ENCODE results near the gene RPL27A. TPM values are rescaled to one million over a fixed set of nuclear protein-coding genes. Genes with fewer than 3 reads are reported as not detected.

RPL27A gene
- total RNA-seq, 2 donors from 2014 or later, result 320 to 1,209 TPM

DNA sequence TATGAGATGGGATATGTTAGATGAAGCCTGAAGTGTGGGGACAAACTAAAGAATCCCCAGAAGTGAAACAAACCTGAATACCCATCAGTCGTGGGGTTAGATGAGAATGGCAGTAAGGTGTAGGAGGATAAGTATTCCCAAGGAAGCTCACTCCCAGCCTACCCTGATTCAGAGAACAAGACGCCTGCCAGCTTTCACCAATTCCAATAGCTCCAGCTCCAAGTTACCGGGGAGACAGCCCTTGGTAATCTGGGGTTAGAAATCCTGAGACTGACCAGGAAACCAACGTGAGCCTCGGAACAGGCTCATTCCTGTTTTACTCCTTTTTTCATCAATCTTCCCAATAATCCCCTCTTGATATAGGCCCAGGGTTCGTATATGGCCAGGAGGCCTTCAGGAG, 46.5 kb downstream of the RPL27A start:
- Histone ChIP-seq H3K27ac (no peak overlapping the region), H3K9me3 (no peaks in the 10 kb centered on the region), H3K27me3 (no peaks in the 10 kb centered on the region), H3K4me1 (peaks cover 33% of the 10 kb centered on the region), H3K36me3 (replicated peaks in 1 of 2; ENCODE audit: insufficient read depth in 1 of 2, low read depth in 2 of 2) (peaks cover 0 to 2% of the 10 kb centered on the region in 2 donors), H3K4me3 (no peak overlapping the region)
- TF ChIP-seq, protein P1, sequence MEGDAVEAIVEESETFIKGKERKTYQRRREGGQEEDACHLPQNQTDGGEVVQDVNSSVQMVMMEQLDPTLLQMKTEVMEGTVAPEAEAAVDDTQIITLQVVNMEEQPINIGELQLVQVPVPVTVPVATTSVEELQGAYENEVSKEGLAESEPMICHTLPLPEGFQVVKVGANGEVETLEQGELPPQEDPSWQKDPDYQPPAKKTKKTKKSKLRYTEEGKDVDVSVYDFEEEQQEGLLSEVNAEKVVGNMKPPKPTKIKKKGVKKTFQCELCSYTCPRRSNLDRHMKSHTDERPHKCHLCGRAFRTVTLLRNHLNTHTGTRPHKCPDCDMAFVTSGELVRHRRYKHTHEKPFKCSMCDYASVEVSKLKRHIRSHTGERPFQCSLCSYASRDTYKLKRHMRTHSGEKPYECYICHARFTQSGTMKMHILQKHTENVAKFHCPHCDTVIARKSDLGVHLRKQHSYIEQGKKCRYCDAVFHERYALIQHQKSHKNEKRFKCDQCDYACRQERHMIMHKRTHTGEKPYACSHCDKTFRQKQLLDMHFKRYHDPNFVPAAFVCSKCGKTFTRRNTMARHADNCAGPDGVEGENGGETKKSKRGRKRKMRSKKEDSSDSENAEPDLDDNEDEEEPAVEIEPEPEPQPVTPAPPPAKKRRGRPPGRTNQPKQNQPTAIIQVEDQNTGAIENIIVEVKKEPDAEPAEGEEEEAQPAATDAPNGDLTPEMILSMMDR (IDR thresholded peaks at IDR 0.05), result no peak
- no peak for TF ChIP-seq POLR2A (IDR thresholded peaks at IDR 0.05)
- intact Hi-C loops (cut with DNase I), result no loop called here
- no peak for ATAC-seq
- DNase-seq, result no peak
- 91 to 99% methylated on average over 6 of the region's 6 CpGs for WGBS, 2 donors

DNA sequence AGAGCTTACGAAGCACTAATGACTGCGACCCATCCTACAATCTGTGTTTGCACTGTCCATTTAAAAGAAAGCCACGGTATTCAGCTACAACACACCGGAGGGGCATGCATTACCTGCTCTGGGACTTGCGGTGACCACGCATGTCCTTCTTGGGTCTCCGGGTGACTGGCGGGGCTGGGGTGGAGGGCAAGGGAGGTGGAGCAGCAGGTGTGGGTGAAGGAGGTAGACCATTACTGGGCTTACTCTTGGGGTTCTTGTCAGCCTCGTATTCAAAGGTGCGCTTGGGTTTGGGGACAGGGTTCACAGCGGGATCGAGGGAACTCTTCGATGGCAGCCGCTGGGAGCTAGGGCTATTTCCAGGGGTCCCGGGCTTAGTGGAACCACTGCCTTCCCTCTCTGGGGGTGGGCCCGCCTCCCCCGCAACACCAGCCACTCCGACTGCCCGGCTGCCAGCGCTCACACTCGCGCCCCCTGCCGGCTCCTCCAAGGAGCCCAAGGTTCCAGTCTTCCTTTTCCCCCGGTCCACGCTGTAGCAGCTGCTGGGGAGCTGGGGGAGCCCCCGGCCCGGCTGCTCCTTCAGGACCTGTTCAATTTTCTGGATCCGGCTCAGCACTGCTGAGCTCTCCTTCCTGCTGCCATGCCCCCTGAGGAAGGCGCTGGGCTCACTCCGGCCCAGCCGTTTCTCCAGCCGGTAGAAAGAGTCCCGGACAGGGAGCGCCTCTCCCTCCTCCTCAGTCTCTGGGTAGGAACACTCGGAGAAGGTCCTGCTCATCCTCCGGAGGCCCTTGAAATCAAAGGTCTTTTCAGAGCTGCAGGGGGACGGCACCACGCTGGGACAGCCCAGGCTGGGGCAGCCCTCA, 47.5 kb downstream of the RPL27A start:
- Histone ChIP-seq H3K9me3 (no peaks in the 10 kb centered on the region), H3K27me3 (no peaks in the 10 kb centered on the region), H3K4me3 (no peak overlapping the region), H3K4me1 (peaks cover 32% of the 10 kb centered on the region), H3K36me3 (replicated peaks in 1 of 2; ENCODE audit: insufficient read depth in 1 of 2, low read depth in 2 of 2) (peaks cover 0 to 2% of the 10 kb centered on the region in 2 donors), H3K27ac (no peak overlapping the region)
- DNase-seq (no peak), ATAC-seq (no peak)
- no peak for TF ChIP-seq POLR2A (IDR thresholded peaks at IDR 0.05)
- TF ChIP-seq, protein P1 (IDR thresholded peaks at IDR 0.05), result no peak
- 90 to 94% methylated on average over 24 to 35 of the region's 38 CpGs for WGBS, 2 donors
- intact Hi-C loops (cut with DNase I), result no loop called here

DNA sequence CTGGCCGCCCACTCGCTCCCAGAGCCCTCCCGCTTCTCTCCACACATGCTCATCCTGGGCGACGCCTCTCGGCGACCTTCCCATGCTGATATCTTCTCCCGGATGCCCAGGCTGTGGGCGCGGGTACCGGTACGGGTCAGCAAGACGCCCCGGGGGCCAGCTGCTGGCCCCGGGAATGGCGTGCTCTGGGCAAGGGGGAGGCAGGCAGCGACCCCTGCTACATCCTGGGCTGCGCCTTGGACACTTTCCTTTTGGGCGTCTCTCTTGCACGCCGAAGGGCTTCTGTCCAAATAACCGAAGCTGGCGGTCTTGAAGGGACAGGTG, 48.1 kb downstream of the RPL27A start:
- H3K36me3 ChIP-seq (replicated peaks in 1 of 2; ENCODE audit: insufficient read depth in 1 of 2, low read depth in 2 of 2), result peaks cover 0 to 2% of the 10 kb centered on the region in 2 donors
- DNase-seq, result no peak
- no peaks in the 10 kb centered on the region for H3K27me3 ChIP-seq
- no peak overlapping the region for H3K27ac ChIP-seq
- H3K4me1 ChIP-seq, result peaks cover 32% of the 10 kb centered on the region
- intact Hi-C loops (cut with DNase I), result no loop called here
- H3K9me3 ChIP-seq, result no peaks in the 10 kb centered on the region
- no peak overlapping the region for H3K4me3 ChIP-seq
- 92 to 94% methylated on average over 21 to 23 of the region's 23 CpGs for WGBS, 2 donors
- no peak for ATAC-seq
- no peak for TF ChIP-seq POLR2A (IDR thresholded peaks at IDR 0.05)
- TF ChIP-seq, protein P1 (IDR thresholded peaks at IDR 0.05), result no peak

DNA sequence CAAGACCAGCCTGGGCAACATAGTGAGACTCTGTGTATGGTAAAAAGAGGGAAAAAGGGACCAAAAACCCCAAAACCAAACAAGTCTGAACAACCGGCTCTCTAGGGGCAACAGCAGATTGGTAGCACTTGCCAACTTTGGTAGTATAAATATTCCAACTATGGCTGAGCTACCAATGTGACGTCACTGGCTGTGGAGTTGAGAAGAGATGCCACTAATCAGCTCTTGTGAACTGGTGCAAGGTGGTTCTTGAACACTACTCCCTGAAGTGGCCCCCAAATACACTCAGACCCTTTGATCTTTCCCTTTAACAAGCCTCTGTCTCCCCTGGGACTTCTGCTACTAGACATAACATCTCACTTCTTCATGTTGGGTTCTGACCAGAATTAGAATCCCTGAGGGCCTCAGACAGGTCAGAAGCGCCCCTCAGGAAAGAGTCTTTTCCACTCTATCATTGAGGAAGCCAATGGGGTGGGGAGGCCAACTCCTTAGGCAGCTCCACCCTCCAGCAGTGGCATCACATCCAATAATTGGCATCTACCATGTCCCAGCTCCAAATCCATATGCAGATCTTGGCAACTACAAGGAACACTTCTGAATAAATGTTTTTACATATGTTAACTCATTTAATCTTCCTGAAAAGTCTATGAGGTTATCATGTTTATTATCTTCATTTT, 49.2 kb downstream of the RPL27A start:
- no peak for ATAC-seq
- peak overlapping the region; percentile 42 to 67 (median 46) for H3K27ac ChIP-seq
- intact Hi-C loops (cut with DNase I), result no loop called here
- H3K9me3 ChIP-seq, result no peaks in the 10 kb centered on the region
- peaks cover 0 to 2% of the 10 kb centered on the region in 2 donors for H3K36me3 ChIP-seq (replicated peaks in 1 of 2; ENCODE audit: insufficient read depth in 1 of 2, low read depth in 2 of 2)
- TF ChIP-seq, protein P1 (IDR thresholded peaks at IDR 0.05), result no peak
- no peak for TF ChIP-seq POLR2A (IDR thresholded peaks at IDR 0.05)
- no peak for DNase-seq
- no peak overlapping the region for H3K4me3 ChIP-seq
- H3K4me1 ChIP-seq, result peaks cover 32% of the 10 kb centered on the region
- no peaks in the 10 kb centered on the region for H3K27me3 ChIP-seq
- 82% methylated on average over 3 of the region's 3 CpGs for WGBS, 2 donors
